ENCODE results near the gene SPTSSA.

- TF ChIP-seq POLR2AphosphoS5 (IDR thresholded peaks at IDR 0.05; ENCODE audit: low read depth, low read length): no peak
- TF ChIP-seq SIN3A (IDR thresholded peaks at IDR 0.05; ENCODE audit: borderline replicate concordance, insufficient read depth, low read length): no peak
Measured at GRCh38 chr14:34482463-34482862, 20.4 kb upstream of the SPTSSA start.

All from PFSK-1 (cell line).